CD4-positive, alpha-beta T cell (primary cell): ENCODE results near the gene LMO7. TPM values are rescaled to one million over a fixed set of nuclear protein-coding genes. Genes with fewer than 3 reads are reported as not detected.

ENCODE experiments used
- ATAC-seq: fragments of 200-7000 bp; cut with Tn5 transposase; one replicate; pipeline ENCODE4 v1.10.0; 2022; ENCODE audit warnings: mild to moderate bottlenecking; ENCODE audit not compliant: poor library complexity
- CTCF ChIA-PET: fragments of 350-600 bp; sonication (Branson Sonifier 250); formaldehyde crosslinking; loops from one replicate; lab custom pipeline; 2021; ENCODE audit warnings: antibody characterized with exemption, inconsistent platforms; lab: Charles Lee
- POLR2A ChIA-PET: fragments of 350-600 bp; sonication (Branson Sonifier 250); formaldehyde crosslinking; loops from one replicate; lab custom pipeline; 2021; ENCODE audit warnings: antibody characterized with exemption, inconsistent platforms; lab: Charles Lee
- DNase-seq, 14 experiments: peaks; one replicate each; pipeline ENCODE4 v3.0.0-alpha.2; 2013 to 2020; ENCODE audit warnings: mixed read lengths in 2 of 14
- H3K27ac ChIP-seq, 2 donors: one replicate each; pipeline versions ENCODE4 v1.5.1 to v1.7.0; 2013; ENCODE audit warnings: low read length in 2 of 2, low read depth in 1 of 2, mild to moderate bottlenecking in 1 of 2
- H3K27me3 ChIP-seq, 2 experiments: 1 replicate in 1 of 2; 2 replicates in 1 of 2; pipeline versions ENCODE4 v1.6.1 to v1.7.0; 2013; ENCODE audit warnings: low read length in 2 of 2, control low read depth in 1 of 2, mild to moderate bottlenecking in 1 of 2, moderate library complexity in 1 of 2; ENCODE audit not compliant: insufficient read depth in 2 of 2, control insufficient read depth in 1 of 2
- H3K36me3 ChIP-seq: one replicate; pipeline ENCODE4 v1.6.1; 2013; ENCODE audit warnings: low read length, control low read depth; ENCODE audit not compliant: insufficient read depth
- H3K4me1 ChIP-seq: one replicate; pipeline ENCODE4 v1.6.1; 2013; ENCODE audit warnings: low read length, control low read depth; ENCODE audit not compliant: insufficient read depth
- H3K4me3 ChIP-seq: one replicate; pipeline ENCODE4 v1.5.1; 2013; ENCODE audit warnings: mild to moderate bottlenecking, low read length, moderate library complexity
- H3K9me3 ChIP-seq, 2 experiments: 1 replicate in 1 of 2; 2 replicates in 1 of 2; pipeline versions ENCODE4 v1.6.1 to v1.7.0; 2013; ENCODE audit warnings: low read length in 2 of 2, mild to moderate bottlenecking in 2 of 2, control low read depth in 1 of 2, moderate library complexity in 1 of 2; ENCODE audit not compliant: control insufficient read depth in 1 of 2, insufficient read depth in 1 of 2
- H3K27ac Mint-ChIP-seq: one replicate; pipeline ENCODE4 v1.8.0; 2020; ENCODE audit warnings: mixed read lengths
- H3K27me3 Mint-ChIP-seq: one replicate; pipeline ENCODE4 v1.8.0; 2021; ENCODE audit warnings: mixed read lengths
- H3K36me3 Mint-ChIP-seq: one replicate; pipeline ENCODE4 v1.8.0; 2021; ENCODE audit warnings: low read depth, mixed read lengths
- H3K4me1 Mint-ChIP-seq: one replicate; pipeline ENCODE4 v1.8.0; 2021; ENCODE audit warnings: low read depth, mixed read lengths
- H3K4me3 Mint-ChIP-seq: one replicate; pipeline ENCODE4 v1.8.0; 2020; ENCODE audit warnings: mild to moderate bottlenecking, mixed read lengths
- H3K9me3 Mint-ChIP-seq: one replicate; pipeline ENCODE4 v1.8.0; 2020; ENCODE audit warnings: mixed read lengths
- intact Hi-C, 2 experiments: fragments of 100-400 bp; cut with DNase I in 1 of 2; cut with micrococcal nuclease in 1 of 2; formaldehyde crosslinking; loops; one replicate each; pipeline versions ENCODE4 v1.15.1 to v1.9.0; 2023 to 2025; cut with DNase I, micrococcal nuclease
- total RNA-seq, 174 experiments: library from RNA in 2 of 174; stranded (reverse) in 2 of 174; gene quantifications; one replicate each; pipeline ENCODE4 v1.2.3 and lab custom pipeline; 2021 to 2026
- TF ChIP-seq, protein P1 (sequence below): fragments of 200-600 bp; IDR thresholded peaks from one replicate; pipeline ENCODE4 v1.8.0; 2022; ENCODE audit warnings: antibody characterized with exemption, mild to moderate bottlenecking

Gene LMO7
- total RNA-seq, 2 experiments from 2014 or later, result 35.2 to 36.3 TPM

DNA sequence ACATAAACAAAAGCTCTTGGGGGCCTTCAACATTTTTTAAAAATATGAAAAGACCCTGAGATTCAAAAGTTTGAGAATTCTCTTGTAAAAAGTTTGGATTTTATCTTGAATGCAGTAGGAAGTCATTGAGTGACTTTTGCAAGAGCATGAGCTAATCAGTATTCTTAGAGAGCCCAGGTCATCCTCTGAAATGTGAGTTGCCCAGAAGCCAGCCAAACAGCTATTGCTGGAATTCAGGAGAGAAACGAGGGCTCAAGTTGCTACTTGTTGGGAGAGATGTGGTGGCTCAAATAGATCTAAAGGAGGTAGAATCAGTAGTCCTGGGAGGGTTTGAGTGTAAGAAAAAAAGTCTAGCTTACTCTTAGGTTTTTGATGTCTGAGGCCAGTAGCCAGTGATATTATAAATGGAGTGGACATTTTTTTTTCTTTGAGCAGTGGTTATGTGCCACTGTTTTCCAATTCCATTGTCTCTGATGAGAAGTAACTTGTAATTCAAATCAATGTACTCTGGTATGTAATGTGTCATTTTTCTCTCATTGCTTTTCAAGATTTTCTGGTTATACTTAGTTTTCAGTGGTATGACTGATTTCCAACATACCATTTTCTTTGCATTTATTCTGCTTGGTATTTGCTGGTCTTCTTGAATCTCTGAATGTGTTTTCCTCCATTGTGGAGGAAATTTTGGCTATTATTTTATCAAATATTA lies 30.7 kb downstream of the LMO7 start:
- CTCF ChIA-PET, result no interaction called here
- Histone ChIP-seq H3K27me3 (no peaks in the 10 kb centered on the region), H3K27ac (no peak overlapping the region), H3K4me1 (no peaks in the 10 kb centered on the region), H3K9me3 (no peaks in the 10 kb centered on the region), H3K4me3 (no peak overlapping the region), H3K36me3 (no peaks in the 10 kb centered on the region)
- Mint-ChIP-seq H3K9me3 (no peaks in the 10 kb centered on the region), H3K4me3 (no peak overlapping the region), H3K27ac (no peak overlapping the region), H3K4me1 (no peaks in the 10 kb centered on the region), H3K27me3 (no peaks in the 10 kb centered on the region), H3K36me3 (peaks cover 5% of the 10 kb centered on the region)
- ATAC-seq (no peak), DNase-seq (no peak)
- POLR2A ChIA-PET, result no interaction called here
- intact Hi-C loops, result no loop called here
- TF ChIP-seq, protein P1, sequence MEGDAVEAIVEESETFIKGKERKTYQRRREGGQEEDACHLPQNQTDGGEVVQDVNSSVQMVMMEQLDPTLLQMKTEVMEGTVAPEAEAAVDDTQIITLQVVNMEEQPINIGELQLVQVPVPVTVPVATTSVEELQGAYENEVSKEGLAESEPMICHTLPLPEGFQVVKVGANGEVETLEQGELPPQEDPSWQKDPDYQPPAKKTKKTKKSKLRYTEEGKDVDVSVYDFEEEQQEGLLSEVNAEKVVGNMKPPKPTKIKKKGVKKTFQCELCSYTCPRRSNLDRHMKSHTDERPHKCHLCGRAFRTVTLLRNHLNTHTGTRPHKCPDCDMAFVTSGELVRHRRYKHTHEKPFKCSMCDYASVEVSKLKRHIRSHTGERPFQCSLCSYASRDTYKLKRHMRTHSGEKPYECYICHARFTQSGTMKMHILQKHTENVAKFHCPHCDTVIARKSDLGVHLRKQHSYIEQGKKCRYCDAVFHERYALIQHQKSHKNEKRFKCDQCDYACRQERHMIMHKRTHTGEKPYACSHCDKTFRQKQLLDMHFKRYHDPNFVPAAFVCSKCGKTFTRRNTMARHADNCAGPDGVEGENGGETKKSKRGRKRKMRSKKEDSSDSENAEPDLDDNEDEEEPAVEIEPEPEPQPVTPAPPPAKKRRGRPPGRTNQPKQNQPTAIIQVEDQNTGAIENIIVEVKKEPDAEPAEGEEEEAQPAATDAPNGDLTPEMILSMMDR, result no peak

DNA sequence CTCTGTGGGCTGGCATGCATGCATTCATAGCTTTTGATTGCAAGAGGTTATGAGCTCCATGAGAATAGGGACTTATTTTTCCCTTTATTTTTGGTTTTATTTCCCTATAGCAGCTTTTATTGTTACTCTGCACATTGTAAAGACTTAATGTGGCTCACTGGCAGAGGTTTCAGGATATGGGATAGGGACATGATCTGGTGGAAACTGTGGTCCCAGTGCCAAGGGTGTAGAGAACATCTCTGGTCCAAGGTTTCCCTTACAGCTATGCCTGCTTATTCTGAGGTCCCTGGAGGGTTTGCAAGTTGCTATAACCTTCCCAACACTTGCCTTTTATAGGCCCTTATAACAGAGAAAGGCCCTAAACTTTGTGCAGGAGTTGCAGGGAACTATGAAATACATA lies 33.6 kb downstream of the LMO7 start:
- ChIA-PET POLR2A (no interaction called here), CTCF (interaction anchor here (1.1 kb wide), 1 partner anchor 26 kb away, joined by 3 read pairs; no protein-coding TSS in a partner anchor)
- intact Hi-C loops, result no loop called here
- H3K4me3 Mint-ChIP-seq, result no peak overlapping the region
- H3K36me3 Mint-ChIP-seq, result peaks cover 5% of the 10 kb centered on the region
- no peaks in the 10 kb centered on the region for H3K9me3 Mint-ChIP-seq
- no peak overlapping the region for H3K27ac Mint-ChIP-seq
- H3K4me3 ChIP-seq, result no peak overlapping the region
- no peaks in the 10 kb centered on the region for H3K36me3 ChIP-seq
- ATAC-seq, result no peak
- H3K4me1 Mint-ChIP-seq, result no peaks in the 10 kb centered on the region
- H3K9me3 ChIP-seq, result no peaks in the 10 kb centered on the region
- no peaks in the 10 kb centered on the region for H3K27me3 Mint-ChIP-seq
- H3K4me1 ChIP-seq, result no peaks in the 10 kb centered on the region
- H3K27me3 ChIP-seq, result no peaks in the 10 kb centered on the region
- TF ChIP-seq, protein P1, result no peak
- no peak for DNase-seq
- no peak overlapping the region for H3K27ac ChIP-seq

- Mint-ChIP-seq H3K27me3 (no peaks in the 10 kb centered on the region), H3K4me1 (no peaks in the 10 kb centered on the region), H3K27ac (no peak overlapping the region), H3K36me3 (peaks cover 5% of the 10 kb centered on the region), H3K9me3 (no peaks in the 10 kb centered on the region), H3K4me3 (no peak overlapping the region)
- no peak for DNase-seq
- no peaks in the 10 kb centered on the region for H3K27me3 ChIP-seq
- no peaks in the 10 kb centered on the region for H3K4me1 ChIP-seq
- intact Hi-C loops, result no loop called here
- POLR2A ChIA-PET, result no interaction called here
- CTCF ChIA-PET, result interaction anchor here (0.7 kb wide), 1 partner anchor 1371 kb away, joined by 3 read pairs; no protein-coding TSS in a partner anchor
- TF ChIP-seq, protein P1, result no peak
- no peaks in the 10 kb centered on the region for H3K36me3 ChIP-seq
- no peak for ATAC-seq
- H3K9me3 ChIP-seq, result no peaks in the 10 kb centered on the region
- H3K4me3 ChIP-seq, result no peak overlapping the region
- H3K27ac ChIP-seq, result no peak overlapping the region
These were observed 34.4 kb downstream of the LMO7 start for GRCh38 chr13:75670496-75670895.
